Immature natural killer cell (primary cell): ENCODE measurements around the gene TRIM23. TPM values are rescaled to one million over a fixed set of nuclear protein-coding genes. Genes with fewer than 3 reads are reported as not detected.
"Not testable (repeated sequence)": the region's sequence is repeated elsewhere in the genome, so short reads cannot be mapped to it uniquely, and the experiment has no call there.

ENCODE experiments used
- DNase-seq, 3 donors: peaks; one replicate each; pipeline ENCODE4 v3.0.0; 2022; ENCODE audit warnings: mixed read lengths in 1 of 3
- H3K27ac Mint-ChIP-seq, 6 donors: one replicate each; pipeline ENCODE4 v1.8.0; 2020; ENCODE audit warnings: mixed read lengths in 6 of 6, mild to moderate bottlenecking in 5 of 6, inconsistent platforms in 4 of 6, moderate library complexity in 3 of 6
- H3K27me3 Mint-ChIP-seq, 3 donors: one replicate each; pipeline ENCODE4 v1.8.0; 2020 to 2021; ENCODE audit warnings: low read depth in 3 of 3, mild to moderate bottlenecking in 3 of 3, mixed read lengths in 3 of 3, moderate library complexity in 3 of 3, inconsistent platforms in 1 of 3
- H3K36me3 Mint-ChIP-seq, 3 donors: one replicate each; pipeline ENCODE4 v1.8.0; 2020; ENCODE audit warnings: mixed read lengths in 3 of 3, inconsistent platforms in 2 of 3, mild to moderate bottlenecking in 2 of 3
- H3K4me1 Mint-ChIP-seq, 2 donors: one replicate each; pipeline ENCODE4 v1.8.0; 2020; ENCODE audit warnings: inconsistent platforms in 2 of 2, mild to moderate bottlenecking in 2 of 2, mixed read lengths in 2 of 2, moderate library complexity in 1 of 2
- H3K4me3 Mint-ChIP-seq, 5 donors: one replicate each; pipeline ENCODE4 v1.8.0; 2020; ENCODE audit warnings: mild to moderate bottlenecking in 5 of 5, mixed read lengths in 5 of 5, inconsistent platforms in 3 of 5, moderate library complexity in 3 of 5
- H3K9me3 Mint-ChIP-seq, 6 donors: one replicate each; pipeline ENCODE4 v1.8.0; 2020; ENCODE audit warnings: mild to moderate bottlenecking in 6 of 6, mixed read lengths in 6 of 6, inconsistent platforms in 4 of 6, moderate library complexity in 3 of 6
- polyA plus RNA-seq, 3 donors: library from polyadenylated mRNA; unstranded; fragments of 300-500 nt; fragmentation: Illumina TruSeq; gene quantifications; one replicate each; pipeline ENCODE4 v1.2.3, GENCODE V29; 2021

TRIM23 gene
- polyA plus RNA-seq, 3 donors from 2014 or later, result 5.6 to 10.8 (median 10.8) TPM

DNA sequence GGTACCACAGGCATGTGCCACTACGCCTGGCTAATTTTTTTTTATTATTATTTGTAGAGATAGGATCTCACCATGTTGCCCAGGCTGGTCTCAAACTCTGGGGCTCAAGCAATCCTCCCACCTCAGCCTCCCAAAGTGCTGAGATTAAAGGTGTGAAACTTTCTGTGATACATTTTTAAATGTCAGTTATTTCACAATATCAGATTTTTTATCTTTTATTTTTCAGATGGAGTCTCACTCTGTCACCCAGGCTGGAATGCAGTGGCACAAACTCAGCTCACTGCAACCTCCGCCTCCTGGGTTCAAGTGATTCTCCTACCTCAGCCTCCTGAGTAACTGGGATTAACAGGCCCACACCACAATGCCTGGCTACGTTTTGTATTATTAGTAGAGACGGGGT, 2.2 kb downstream of the TRIM23 start:
- not testable (repeated sequence) for DNase-seq, H3K36me3 Mint-ChIP-seq, H3K27ac Mint-ChIP-seq, H3K9me3 Mint-ChIP-seq
- H3K4me1 Mint-ChIP-seq, result peaks cover 46 to 62% of the 10 kb centered on the region in 2 donors
- peaks cover 15 to 17% (median 17%) of the 10 kb centered on the region in 3 donors for H3K27me3 Mint-ChIP-seq
- peak overlapping the region in 2 of 5 donors; percentile 36 to 42 for H3K4me3 Mint-ChIP-seq

DNA sequence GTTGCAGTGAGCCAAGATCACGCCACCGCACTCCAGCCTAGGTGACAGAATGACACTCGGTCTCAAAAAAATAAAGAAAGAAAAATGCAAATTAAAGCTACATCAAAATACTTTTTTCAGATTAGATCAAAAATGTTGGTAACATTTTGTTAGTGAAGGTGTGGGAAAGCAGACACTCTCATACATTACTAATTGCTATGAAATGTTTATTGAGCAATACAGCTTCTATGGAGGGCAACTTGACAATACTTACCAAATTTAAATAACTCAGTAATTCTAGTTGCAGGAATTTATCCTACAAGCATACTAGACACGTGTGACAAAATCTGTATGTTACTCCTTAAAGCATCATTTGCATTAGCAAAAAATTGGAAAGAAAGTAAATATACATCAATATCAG, 4.1 kb downstream of the TRIM23 start:
- H3K36me3 Mint-ChIP-seq, result peaks cover 0 to 16% (median 4%) of the 10 kb centered on the region in 3 donors
- no peak for DNase-seq
- H3K27me3 Mint-ChIP-seq, result peaks cover 11 to 13% (median 11%) of the 10 kb centered on the region in 3 donors
- H3K27ac Mint-ChIP-seq, result no peak overlapping the region
- peaks cover 31 to 59% of the 10 kb centered on the region in 2 donors for H3K4me1 Mint-ChIP-seq
- no peak overlapping the region for H3K4me3 Mint-ChIP-seq
- no peaks in the 10 kb centered on the region for H3K9me3 Mint-ChIP-seq

DNA sequence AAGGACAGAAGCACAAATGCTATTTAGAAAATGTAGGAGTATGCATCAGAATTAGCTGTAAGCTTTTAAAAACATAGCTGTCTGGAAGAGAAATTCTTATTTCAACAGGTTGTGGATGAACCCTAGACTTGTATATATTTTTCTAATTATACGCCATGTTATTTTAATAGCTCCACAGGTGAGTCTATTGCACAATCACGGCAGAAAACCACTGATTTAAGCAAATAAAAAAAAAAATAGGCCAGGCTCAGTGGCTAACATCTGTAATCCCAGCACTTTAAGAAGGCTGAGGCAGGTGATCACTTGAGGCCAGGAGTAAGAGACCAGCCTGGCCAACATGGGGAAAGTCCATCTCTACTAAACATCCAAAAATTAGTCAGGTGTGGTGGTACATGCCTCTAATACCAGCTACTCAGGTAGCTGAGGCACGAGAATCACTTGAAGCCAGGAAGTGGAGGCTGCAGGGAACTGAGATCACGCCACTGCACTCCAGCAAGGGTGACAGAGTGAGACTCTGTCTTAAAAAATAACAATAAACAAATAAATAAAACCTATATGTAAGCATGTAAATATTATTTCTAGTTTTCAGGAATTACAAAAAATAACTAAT, 11.7 kb downstream of the TRIM23 start:
- Mint-ChIP-seq H3K4me3 (no peak overlapping the region), H3K27ac (no peak overlapping the region), H3K27me3 (peaks cover 0 to 1% (median 0%) of the 10 kb centered on the region in 3 donors), H3K4me1 (peaks cover 0 to 36% of the 10 kb centered on the region in 2 donors), H3K36me3 (peaks cover 22 to 49% (median 25%) of the 10 kb centered on the region in 3 donors), H3K9me3 (no peaks in the 10 kb centered on the region)
- DNase-seq, result no peak

DNA sequence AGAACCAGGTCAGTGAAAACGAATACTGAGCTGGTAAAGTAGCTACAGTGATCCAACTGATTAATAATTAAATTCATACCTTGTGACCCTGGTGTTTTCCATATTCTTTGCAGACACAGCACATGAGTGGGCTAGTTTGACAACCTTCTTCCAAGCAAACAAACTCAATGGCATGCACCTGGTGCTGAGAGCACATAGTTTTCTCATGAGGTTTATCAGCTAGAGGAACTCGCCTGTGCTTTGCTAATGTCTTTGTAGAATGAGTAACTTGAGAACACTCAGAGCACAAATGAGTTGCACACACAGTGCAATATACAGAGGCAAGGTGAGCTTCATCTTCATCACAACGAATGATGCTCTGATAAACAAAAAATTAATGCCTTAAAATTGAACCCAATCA, 12.6 kb downstream of the TRIM23 start:
- H3K36me3 Mint-ChIP-seq, result peaks cover 25 to 54% (median 28%) of the 10 kb centered on the region in 3 donors
- no peak for DNase-seq
- no peak overlapping the region for H3K4me3 Mint-ChIP-seq
- peaks cover 0 to 36% of the 10 kb centered on the region in 2 donors for H3K4me1 Mint-ChIP-seq
- H3K27ac Mint-ChIP-seq, result no peak overlapping the region
- peaks cover 0 to 3% (median 0%) of the 10 kb centered on the region in 3 donors for H3K27me3 Mint-ChIP-seq
- no peaks in the 10 kb centered on the region for H3K9me3 Mint-ChIP-seq

DNA sequence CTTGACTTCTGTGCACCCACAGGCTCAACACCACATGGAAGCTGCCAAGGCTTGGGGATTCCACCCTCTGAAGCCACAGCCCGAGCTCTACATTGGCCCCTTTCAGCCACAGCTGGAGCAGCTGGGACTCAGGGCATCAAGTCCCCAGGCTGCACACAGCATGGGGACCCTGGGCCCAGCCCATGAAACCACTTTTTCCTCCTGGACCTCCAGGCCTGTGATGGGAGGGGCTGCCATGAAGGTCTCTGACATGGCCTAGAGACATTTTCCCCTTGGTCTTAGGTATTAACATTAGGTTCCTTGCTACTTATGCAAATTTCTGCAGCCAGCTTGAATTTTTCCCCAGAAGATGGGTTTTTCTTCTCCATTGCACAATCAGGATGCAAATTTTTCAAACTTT, 22.4 kb downstream of the TRIM23 start:
- H3K4me1 Mint-ChIP-seq, H3K4me3 Mint-ChIP-seq, H3K9me3 Mint-ChIP-seq, DNase-seq, H3K27ac Mint-ChIP-seq, H3K27me3 Mint-ChIP-seq: not testable (repeated sequence)
- H3K36me3 Mint-ChIP-seq, result peaks cover 43 to 65% (median 44%) of the 10 kb centered on the region in 3 donors

DNA sequence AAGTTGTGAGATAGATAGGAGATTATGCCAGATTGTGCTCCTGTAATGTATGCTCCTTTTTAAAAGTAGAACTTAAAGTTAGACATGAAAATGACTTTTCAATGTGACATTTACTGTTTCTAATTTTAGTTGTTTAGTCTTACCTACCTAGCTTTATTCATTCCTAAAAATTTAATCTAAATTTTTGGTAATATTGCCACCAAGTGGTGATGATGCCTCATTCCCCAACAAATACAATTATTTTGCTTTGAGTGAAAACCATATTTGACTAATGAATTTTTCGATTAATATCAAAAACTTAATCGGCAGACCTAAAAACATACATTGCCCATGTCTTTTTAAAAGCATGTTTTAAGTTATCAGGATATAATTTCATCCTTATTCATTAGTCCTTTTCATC, 35.4 kb downstream of the TRIM23 start:
- H3K9me3 Mint-ChIP-seq, result no peaks in the 10 kb centered on the region
- H3K4me1 Mint-ChIP-seq, result peaks cover 0 to 12% of the 10 kb centered on the region in 2 donors
- no peak for DNase-seq
- H3K4me3 Mint-ChIP-seq, result no peak overlapping the region
- no peaks in the 10 kb centered on the region for H3K27me3 Mint-ChIP-seq
- H3K36me3 Mint-ChIP-seq, result peaks cover 16 to 34% (median 16%) of the 10 kb centered on the region in 3 donors
- H3K27ac Mint-ChIP-seq, result peak overlapping the region in 1 of 6 donors; percentile 7

GRCh38 chr5:65577141-65577540, 47.0 kb downstream of the TRIM23 start:
- no peak for DNase-seq
- peaks cover 4 to 36% (median 33%) of the 10 kb centered on the region in 3 donors for H3K36me3 Mint-ChIP-seq
- peaks cover 9 to 47% of the 10 kb centered on the region in 2 donors for H3K4me1 Mint-ChIP-seq
- H3K4me3 Mint-ChIP-seq, result no peak overlapping the region
- H3K27me3 Mint-ChIP-seq, result peaks cover 0 to 2% (median 0%) of the 10 kb centered on the region in 3 donors
- H3K9me3 Mint-ChIP-seq, result no peaks in the 10 kb centered on the region
- H3K27ac Mint-ChIP-seq, result no peak overlapping the region

- peaks cover 11 to 55% of the 10 kb centered on the region in 2 donors for H3K4me1 Mint-ChIP-seq
Observed at GRCh38 chr5:65570598-65571226, 53.4 kb downstream of the TRIM23 start.

DNA sequence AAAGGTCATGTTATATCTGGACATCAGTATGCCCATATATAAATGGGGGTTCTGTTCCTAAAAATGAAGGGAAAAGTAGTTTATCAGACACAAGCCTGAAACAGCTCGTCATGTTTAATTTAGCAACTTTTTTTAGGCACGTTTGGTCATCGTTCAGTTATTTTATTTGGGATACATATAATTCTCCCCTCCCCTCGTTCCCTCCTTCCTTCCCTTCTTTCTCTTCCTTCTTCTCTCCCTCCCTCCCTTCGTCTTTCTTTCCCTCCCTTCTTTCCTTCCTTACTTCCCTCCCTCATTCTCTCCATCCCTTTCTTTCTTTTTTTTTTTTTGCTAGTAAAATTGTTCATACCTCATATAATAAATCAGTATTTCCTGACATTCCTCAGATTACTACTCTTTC, 57.6 kb downstream of the TRIM23 start:
- DNase-seq, result no peak
- Mint-ChIP-seq H3K9me3 (no peaks in the 10 kb centered on the region), H3K36me3 (peaks cover 0 to 4% (median 3%) of the 10 kb centered on the region in 3 donors), H3K4me1 (peaks cover 37 to 64% of the 10 kb centered on the region in 2 donors), H3K27me3 (peaks cover 0 to 14% (median 5%) of the 10 kb centered on the region in 3 donors), H3K27ac (peak overlapping the region in 1 of 6 donors; percentile 70), H3K4me3 (no peak overlapping the region)

More at GRCh38 chr5:65570598-65571226, 53.4 kb downstream of the TRIM23 start:
- Mint-ChIP-seq H3K4me3 (no peak overlapping the region), H3K27me3 (peaks cover 0 to 2% (median 2%) of the 10 kb centered on the region in 3 donors), H3K27ac (no peak overlapping the region), H3K9me3 (no peaks in the 10 kb centered on the region), H3K36me3 (peaks cover 0 to 24% (median 18%) of the 10 kb centered on the region in 3 donors)
- no peak for DNase-seq

DNA sequence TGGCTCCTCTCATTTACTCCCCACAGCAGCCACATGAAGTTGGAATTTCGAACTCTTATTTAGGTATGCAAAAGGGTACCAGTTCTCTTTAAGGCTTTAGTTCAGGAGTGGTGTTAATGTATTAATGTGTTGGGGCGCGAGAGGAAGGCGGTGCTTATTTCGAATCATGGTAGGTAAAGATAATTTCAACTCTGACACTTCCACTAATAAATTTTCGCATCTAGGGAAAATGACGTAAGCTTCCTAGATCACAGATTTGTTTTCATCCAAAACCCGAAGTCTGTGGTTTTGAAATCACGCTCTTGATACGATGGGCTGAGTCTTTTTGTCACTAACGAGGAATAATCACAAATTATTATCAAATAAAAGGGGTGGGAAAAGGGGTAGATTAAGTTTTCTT, 60.4 kb downstream of the TRIM23 start:
- no peaks in the 10 kb centered on the region for H3K9me3 Mint-ChIP-seq
- peaks cover 0 to 14% (median 5%) of the 10 kb centered on the region in 3 donors for H3K27me3 Mint-ChIP-seq
- peak in 1 of 3 donors; percentile 1 for DNase-seq
- H3K27ac Mint-ChIP-seq, result peak overlapping the region; percentile 97 to 100 (median 98)
- peaks cover 0 to 3% (median 0%) of the 10 kb centered on the region in 3 donors for H3K36me3 Mint-ChIP-seq
- peak overlapping the region; percentile 91 to 99 (median 98) for H3K4me3 Mint-ChIP-seq
- peaks cover 36 to 63% of the 10 kb centered on the region in 2 donors for H3K4me1 Mint-ChIP-seq

DNA sequence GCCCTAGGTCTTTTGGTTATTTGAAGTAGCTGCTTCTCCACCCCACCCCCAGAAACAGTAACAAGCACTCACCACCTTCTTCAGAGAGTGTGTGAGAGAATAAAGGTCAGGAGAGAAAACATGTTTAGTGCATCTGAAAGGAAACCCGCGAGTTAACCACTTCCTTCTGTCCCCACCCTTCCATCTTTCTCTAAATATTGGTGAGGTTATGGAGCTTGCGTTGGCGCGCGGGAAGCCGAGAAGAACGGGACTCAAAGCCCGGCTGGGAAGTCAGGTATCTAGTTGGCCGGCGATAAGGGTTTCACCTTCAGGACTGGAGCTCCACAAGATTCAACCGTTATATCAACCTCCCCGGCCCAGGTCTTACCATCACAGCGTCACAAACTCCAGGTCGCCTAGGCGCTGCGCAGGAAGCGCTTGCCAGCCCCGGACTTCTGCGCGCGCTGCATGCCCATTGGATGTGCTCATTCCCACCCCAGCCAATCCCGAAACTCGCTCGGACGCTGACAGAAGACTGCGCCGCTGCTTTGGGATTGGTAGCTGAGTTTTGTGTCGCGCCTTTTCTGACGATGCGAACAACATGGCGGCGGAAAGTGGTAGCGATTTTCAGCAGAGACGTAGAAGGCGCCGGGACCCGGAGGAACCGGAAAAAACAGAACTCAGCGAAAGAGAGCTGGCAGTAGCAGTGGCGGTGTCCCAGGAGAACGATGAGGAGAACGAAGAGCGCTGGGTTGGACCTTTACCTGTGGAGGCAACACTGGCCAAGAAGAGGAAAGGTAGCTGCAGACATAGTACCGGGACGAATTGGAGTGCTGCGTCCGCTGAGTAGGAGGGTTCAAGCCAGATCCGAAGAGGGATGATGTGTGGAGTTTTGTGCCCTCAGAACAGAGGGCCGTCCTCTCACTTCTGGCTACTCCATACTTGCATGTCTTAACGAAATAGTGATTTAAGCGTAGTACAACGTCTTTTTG, 61.1 kb downstream of the TRIM23 start, which contains the start of the genes CENPK and PPWD1:
CENPK (minus strand) TSS at position 438 of the 971 bp plus-strand sequence. CDS start 8,261 bp downstream, outside the sequence.
PPWD1 (plus strand) TSS at position 566 of the 971 bp plus-strand sequence; CDS start at position 581, 15 bp downstream.
- Mint-ChIP-seq H3K4me3 (peak within 1 kb of the TSS; percentile 91 to 99 (median 98)), H3K36me3 (peaks cover 4 to 7% (median 5%) of the 10 kb centered on the region in 3 donors), H3K9me3 (no peaks in the 10 kb centered on the region), H3K27me3 (peaks cover 0 to 14% (median 4%) of the 10 kb centered on the region in 3 donors), H3K27ac (peak within 1 kb of the TSS; percentile 97 to 100 (median 98)), H3K4me1 (peaks cover 36 to 56% of the 10 kb centered on the region in 2 donors)
- DNase-seq, result peak; percentile 90 to 93 (median 92)

DNA sequence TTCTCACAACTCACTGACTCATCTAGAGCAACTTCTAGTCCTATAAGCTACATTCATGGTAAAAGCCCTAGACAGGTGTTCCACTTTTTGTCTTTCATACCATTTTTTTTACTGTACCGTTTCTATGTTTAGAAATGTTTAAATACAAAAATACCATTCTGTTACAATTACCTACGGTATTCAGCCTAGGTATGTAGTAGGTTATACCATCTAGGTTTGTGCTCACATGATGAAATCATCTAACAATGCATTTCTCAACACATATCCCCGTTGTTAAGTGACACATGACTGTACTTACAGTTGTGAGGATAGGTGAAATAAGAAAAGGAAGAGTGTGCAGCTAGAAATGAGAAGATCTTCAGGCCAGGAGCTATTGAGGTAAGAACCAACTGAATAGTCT, 67.4 kb downstream of the TRIM23 start:
- no peak for DNase-seq
- H3K27me3 Mint-ChIP-seq, result no peaks in the 10 kb centered on the region
- peaks cover 5 to 15% (median 8%) of the 10 kb centered on the region in 3 donors for H3K36me3 Mint-ChIP-seq
- peaks cover 0 to 8% of the 10 kb centered on the region in 2 donors for H3K4me1 Mint-ChIP-seq
- no peaks in the 10 kb centered on the region for H3K9me3 Mint-ChIP-seq
- H3K4me3 Mint-ChIP-seq, result no peak overlapping the region
- H3K27ac Mint-ChIP-seq, result no peak overlapping the region

- Mint-ChIP-seq H3K4me3 (no peak overlapping the region), H3K27ac (no peak overlapping the region), H3K27me3 (no peaks in the 10 kb centered on the region)
Observed at GRCh38 chr5:65556181-65556580, 68.0 kb downstream of the TRIM23 start.

More at GRCh38 chr5:65556181-65556580, 68.0 kb downstream of the TRIM23 start:
- Mint-ChIP-seq H3K9me3 (no peaks in the 10 kb centered on the region), H3K36me3 (peaks cover 5 to 15% (median 8%) of the 10 kb centered on the region in 3 donors), H3K4me1 (peaks cover 0 to 3% of the 10 kb centered on the region in 2 donors)
- no peak for DNase-seq
